ACHN (cell line): ENCODE measurements around the gene IQCF5.
"Not testable (repeated sequence)": the region's sequence is repeated elsewhere in the genome, so short reads cannot be mapped to it uniquely, and the experiment has no call there.

ENCODE experiments used
- DNase-seq: peaks from one replicate; pipeline ENCODE4 v3.0.0-alpha.2; 2015
- in situ Hi-C: cut with HindIII; loops from 2 replicates; pipeline ENCODE4 v1.10.0; 2017; ENCODE audit warnings: low sequenced_read_pairs, low pct_ligation_motif_present, low pct_unique_long_range_greater_than_20kb

IQCF5 gene

GRCh38 chr3:51873876-51874275 lies 1.5 kb downstream of the IQCF5 start:
- DNase-seq: no peak
- in situ Hi-C loops: no loop called here

- in situ Hi-C loops: no loop called here
- DNase-seq: no peak
Measured at GRCh38 chr3:51873253-51873766, 2.1 kb downstream of the IQCF5 start.

- DNase-seq: no peak
- in situ Hi-C loops: no loop called here
Measured at GRCh38 chr3:51869304-51869703, 6.1 kb downstream of the IQCF5 start.

- DNase-seq, in situ Hi-C loops: not testable (repeated sequence)
Measured at GRCh38 chr3:51868896-51869295, 6.5 kb downstream of the IQCF5 start.

GRCh38 chr3:51862886-51863285 lies 12.5 kb downstream of the IQCF5 start:
- in situ Hi-C loops: no loop called here
- no peak for DNase-seq

GRCh38 chr3:51860703-51861665 lies 14.4 kb downstream of the IQCF5 start, which contains the start of gene IQCF2:
Gene IQCF2 (plus strand): TSS chr3:51861615. CDS start chr3:51861667, 52 bp downstream.
- no peak for DNase-seq
- in situ Hi-C loops: no loop called here

- DNase-seq, in situ Hi-C loops: not testable (repeated sequence)
Measured at GRCh38 chr3:51855411-51855810, 20.0 kb downstream of the IQCF5 start.

- in situ Hi-C loops: no loop called here
- no peak for DNase-seq
Measured at GRCh38 chr3:51845129-51845528, 30.3 kb downstream of the IQCF5 start.

GRCh38 chr3:51836606-51837005 lies 38.8 kb downstream of the IQCF5 start:
- in situ Hi-C loops: no loop called here

GRCh38 chr3:51830836-51831385 lies 44.5 kb downstream of the IQCF5 start:
- no peak for DNase-seq
- in situ Hi-C loops: no loop called here

More at GRCh38 chr3:51836606-51837005, 38.8 kb downstream of the IQCF5 start:
- DNase-seq: no peak

- in situ Hi-C loops: no loop called here
- DNase-seq: no peak
Measured at GRCh38 chr3:51830345-51830744, 45.1 kb downstream of the IQCF5 start.

- in situ Hi-C loops: no loop called here
- DNase-seq: no peak
Measured at GRCh38 chr3:51828297-51828696, 47.1 kb downstream of the IQCF5 start.
